NB4 (cell line): Measurements from ENCODE around the gene GMDS.

Source experiments
- DNase-seq: peaks from one replicate; pipeline ENCODE4 v3.0.0; 2010; ENCODE audit warnings: low read depth
- H3K4me3 ChIP-seq: one replicate; pipeline ENCODE4 v1.5.1; 2011; ENCODE audit warnings: mild to moderate bottlenecking, low read depth, low read length, moderate library complexity
- MYC ChIP-seq: IDR thresholded peaks from 2 replicates; pipeline ENCODE4 v1.6.1; 2011; ENCODE audit warnings: low read depth, low read length
- POLR2A ChIP-seq: IDR thresholded peaks from 2 replicates; pipeline ENCODE4 v1.6.1; 2011; ENCODE audit warnings: mild to moderate bottlenecking; ENCODE audit not compliant: insufficient read length; ENCODE audit errors: extremely low read depth
- TF ChIP-seq, protein P1 (sequence below): IDR thresholded peaks from 2 replicates; pipeline ENCODE4 v1.6.1; 2011; ENCODE audit warnings: low read depth, low read length
- TF ChIP-seq, protein P2 (sequence below): IDR thresholded peaks from one replicate; pipeline ENCODE4 v1.5.1; 2012; ENCODE audit warnings: low read depth, low read length

GMDS gene

GRCh38 chr6:1720620-1721322, 524.6 kb downstream of the GMDS start:
- H3K4me3 ChIP-seq: no peak overlapping the region
- no peak for DNase-seq
- no peak for TF ChIP-seq POLR2A
- TF ChIP-seq, protein P1, sequence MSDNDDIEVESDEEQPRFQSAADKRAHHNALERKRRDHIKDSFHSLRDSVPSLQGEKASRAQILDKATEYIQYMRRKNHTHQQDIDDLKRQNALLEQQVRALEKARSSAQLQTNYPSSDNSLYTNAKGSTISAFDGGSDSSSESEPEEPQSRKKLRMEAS: no peak
- TF ChIP-seq, protein P2, sequence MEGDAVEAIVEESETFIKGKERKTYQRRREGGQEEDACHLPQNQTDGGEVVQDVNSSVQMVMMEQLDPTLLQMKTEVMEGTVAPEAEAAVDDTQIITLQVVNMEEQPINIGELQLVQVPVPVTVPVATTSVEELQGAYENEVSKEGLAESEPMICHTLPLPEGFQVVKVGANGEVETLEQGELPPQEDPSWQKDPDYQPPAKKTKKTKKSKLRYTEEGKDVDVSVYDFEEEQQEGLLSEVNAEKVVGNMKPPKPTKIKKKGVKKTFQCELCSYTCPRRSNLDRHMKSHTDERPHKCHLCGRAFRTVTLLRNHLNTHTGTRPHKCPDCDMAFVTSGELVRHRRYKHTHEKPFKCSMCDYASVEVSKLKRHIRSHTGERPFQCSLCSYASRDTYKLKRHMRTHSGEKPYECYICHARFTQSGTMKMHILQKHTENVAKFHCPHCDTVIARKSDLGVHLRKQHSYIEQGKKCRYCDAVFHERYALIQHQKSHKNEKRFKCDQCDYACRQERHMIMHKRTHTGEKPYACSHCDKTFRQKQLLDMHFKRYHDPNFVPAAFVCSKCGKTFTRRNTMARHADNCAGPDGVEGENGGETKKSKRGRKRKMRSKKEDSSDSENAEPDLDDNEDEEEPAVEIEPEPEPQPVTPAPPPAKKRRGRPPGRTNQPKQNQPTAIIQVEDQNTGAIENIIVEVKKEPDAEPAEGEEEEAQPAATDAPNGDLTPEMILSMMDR: no peak
- TF ChIP-seq MYC: no peak

- no peak overlapping the region for H3K4me3 ChIP-seq
- TF ChIP-seq, protein P1: no peak
- TF ChIP-seq, protein P2: no peak
- TF ChIP-seq MYC: no peak
- no peak for TF ChIP-seq POLR2A
- DNase-seq: no peak
Observed at GRCh38 chr6:1719922-1720321, 525.5 kb downstream of the GMDS start.

DNA sequence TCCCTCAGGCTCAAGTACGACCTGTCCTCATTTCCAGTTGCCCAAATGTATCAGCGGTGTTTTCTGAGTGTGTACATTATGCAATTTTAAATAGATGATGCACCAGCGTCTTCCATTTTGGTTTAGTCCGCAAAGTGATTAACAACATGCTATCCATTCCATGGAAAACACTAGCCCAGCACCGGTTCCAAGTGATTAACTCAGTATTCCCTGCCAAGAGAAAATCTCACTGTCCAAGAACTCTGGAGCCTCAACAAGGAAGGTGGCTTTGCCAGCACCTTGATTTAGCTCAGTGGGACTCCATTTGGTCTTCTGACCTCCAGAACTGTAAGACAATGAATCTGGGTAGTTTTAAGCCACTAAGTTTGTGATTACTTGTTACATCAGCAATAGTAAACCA, 528.5 kb downstream of the GMDS start:
- DNase-seq: no peak
- TF ChIP-seq MYC: no peak
- TF ChIP-seq, protein P2: no peak
- no peak for TF ChIP-seq POLR2A
- TF ChIP-seq, protein P1: no peak
- H3K4me3 ChIP-seq: no peak overlapping the region

DNA sequence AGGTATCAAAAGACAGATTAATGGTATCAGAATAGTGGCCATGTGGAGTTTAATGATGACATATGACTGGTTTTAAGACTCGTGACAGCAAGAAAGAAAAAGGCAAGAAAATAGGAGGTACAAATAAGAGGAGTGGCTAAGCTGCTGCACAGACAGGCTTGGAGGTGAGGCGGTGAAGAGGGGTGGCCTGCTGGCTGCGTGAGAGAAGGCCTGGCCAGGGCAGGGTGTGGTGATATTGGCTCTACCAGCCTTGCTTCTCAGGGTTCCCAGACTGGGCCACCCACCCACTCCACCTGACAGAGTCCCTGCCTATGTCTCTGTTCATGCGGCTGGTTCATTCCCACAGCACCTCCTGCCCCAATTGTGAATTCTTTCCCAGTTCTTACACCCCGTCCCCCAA, 529.0 kb downstream of the GMDS start:
- TF ChIP-seq POLR2A (no peak), MYC (no peak)
- TF ChIP-seq, protein P1: no peak
- TF ChIP-seq, protein P2: no peak
- H3K4me3 ChIP-seq: no peak overlapping the region
- DNase-seq: no peak

DNA sequence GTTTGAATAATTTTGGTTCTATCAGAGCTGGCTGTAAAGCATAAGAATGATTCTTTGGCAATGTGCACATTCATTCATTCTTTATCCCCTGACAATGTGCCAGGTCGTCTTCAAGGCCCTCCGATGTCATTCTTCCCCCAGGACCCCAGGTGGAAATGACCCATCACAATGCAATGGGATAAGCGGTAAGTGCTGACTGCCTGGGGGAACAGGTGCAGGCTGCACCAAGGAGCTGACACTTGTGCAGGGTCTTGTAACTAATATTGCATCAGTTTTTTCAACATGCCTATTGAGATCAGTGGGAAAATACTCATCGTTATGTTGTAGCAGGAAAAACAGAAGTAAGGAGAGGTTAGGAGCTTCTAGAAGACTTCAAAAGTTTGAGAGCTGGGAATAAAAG, 530.1 kb downstream of the GMDS start:
- no peak for DNase-seq
- H3K4me3 ChIP-seq: no peak overlapping the region
- no peak for TF ChIP-seq POLR2A
- TF ChIP-seq, protein P2: no peak
- TF ChIP-seq MYC: no peak
- TF ChIP-seq, protein P1: no peak
